K562 (cell line): Measurements from ENCODE around the gene CDKN1C. TPM values are rescaled to one million over a fixed set of nuclear protein-coding genes. Genes with fewer than 3 reads are reported as not detected.
A peak's percentile ranks its signal among the peaks of the same experiment; 100 is the strongest.

ENCODE experiments used
- ATF1 ChIP-seq, 2 experiments: fragments of 450-650 bp in 1 of 2; IDR thresholded peaks; 2 replicates each; pipeline ENCODE4 v1.6.1; 2016; ENCODE audit warnings: missing compliant biosample characterization in 1 of 2, missing genetic modification characterization in 1 of 2
- C11orf30 ChIP-seq: fragments of 450-650 bp; IDR thresholded peaks from 2 replicates; pipeline ENCODE4 v1.6.1; 2016; ENCODE audit warnings: low read depth, mild to moderate bottlenecking
- CAMTA2 ChIP-seq: fragments of 250-450 bp; sonication (Bioruptor Pico); conservative IDR thresholded peaks from 2 replicates; pipeline ENCODE4 v1.5.1; 2022
- CCAR2 ChIP-seq: fragments of 200-400 bp; formaldehyde crosslinking; IDR thresholded peaks from 2 replicates; pipeline ENCODE4 v1.6.1; 2017; ENCODE audit warnings: mild to moderate bottlenecking, low read depth, low read length
- GABPB1 ChIP-seq: sonication (generic); formaldehyde crosslinking; IDR thresholded peaks from 2 replicates; pipeline ENCODE4 v1.8.0; 2022; ENCODE audit warnings: mild to moderate bottlenecking, missing genetic modification reagents
- HLTF ChIP-seq: fragments of 450-650 bp; IDR thresholded peaks from 2 replicates; pipeline ENCODE4 v1.6.1; 2016
- KDM5B ChIP-seq: fragments of 200-600 bp; sonication (generic); IDR thresholded peaks from 2 replicates; pipeline ENCODE4 v1.6.1; 2012; ENCODE audit warnings: low read depth, mild to moderate bottlenecking, moderate library complexity, low read length, control low read depth, inconsistent platforms; ENCODE audit not compliant: insufficient replicate concordance
- NFE2 ChIP-seq: IDR thresholded peaks from 2 replicates; pipeline ENCODE4 v1.6.1; 2014; ENCODE audit warnings: antibody characterized with exemption, low read depth
- NR2C1 ChIP-seq, 2 experiments: fragments of 450-650 bp; IDR thresholded peaks; 2 replicates each; pipeline ENCODE4 v1.6.1; 2017; ENCODE audit warnings: mild to moderate bottlenecking in 2 of 2, antibody characterized with exemption in 1 of 2, inconsistent platforms in 1 of 2, missing compliant biosample characterization in 1 of 2, missing genetic modification characterization in 1 of 2
- NR3C1 ChIP-seq: sonication (generic); formaldehyde crosslinking; IDR thresholded peaks from 2 replicates; pipeline ENCODE4 v1.8.1; 2022; ENCODE audit warnings: missing genetic modification reagents
- PHF20 ChIP-seq: fragments of 450-650 bp; IDR thresholded peaks from 2 replicates; pipeline ENCODE4 v1.6.1; 2018; ENCODE audit not compliant: partially characterized antibody
- POLR2B ChIP-seq: fragments of 450-650 bp; IDR thresholded peaks from 2 replicates; pipeline ENCODE4 v1.6.1; 2018; ENCODE audit warnings: low read depth; ENCODE audit not compliant: partially characterized antibody
- POLR3A ChIP-seq: IDR thresholded peaks from 2 replicates; pipeline ENCODE4 v1.6.1; 2011; ENCODE audit warnings: borderline replicate concordance, mild to moderate bottlenecking, moderate library complexity; ENCODE audit not compliant: insufficient read length, insufficient read depth; ENCODE audit errors: extremely low read depth
- ZBTB7A ChIP-seq: IDR thresholded peaks from 2 replicates; pipeline ENCODE4 v1.6.1; 2011; ENCODE audit warnings: low read depth, mild to moderate bottlenecking, low read length, moderate library complexity, borderline replicate concordance; ENCODE audit not compliant: control insufficient read depth
- ZC3H11A ChIP-seq: IDR thresholded peaks from 2 replicates; pipeline ENCODE4 v1.6.1; 2012; ENCODE audit warnings: low read depth, low read length, improper control_type of control experiment
- ZFP91 ChIP-seq: sonication (generic); formaldehyde crosslinking; IDR thresholded peaks from 2 replicates; pipeline ENCODE4 v1.8.0; 2022; ENCODE audit warnings: mild to moderate bottlenecking, missing genetic modification reagents
- ZNF316 ChIP-seq: fragments of 450-650 bp; IDR thresholded peaks from 2 replicates; pipeline ENCODE4 v1.6.1; 2016
- ZNF41 ChIP-seq: fragments of 250-450 bp; sonication (Bioruptor Pico); conservative IDR thresholded peaks from 2 replicates; pipeline ENCODE4 v1.4.0; 2020; ENCODE audit warnings: mild to moderate bottlenecking
- ZNF644 ChIP-seq: fragments of 200-800 bp; sonication (Bioruptor generic); IDR thresholded peaks from 2 replicates; pipeline ENCODE4 v1.6.1; 2016; ENCODE audit warnings: low read depth, missing genetic modification characterization, missing compliant biosample characterization
- ZNF696 ChIP-seq: fragments of 250-450 bp; sonication (Bioruptor Pico); conservative IDR thresholded peaks from 2 replicates; pipeline ENCODE4 v1.4.0; 2020; ENCODE audit warnings: mild to moderate bottlenecking, moderate library complexity
- polyA plus RNA-seq, 8 experiments: library from polyadenylated mRNA; depleted of rRNA in 4 of 8; stranded (reverse) in 5 of 8; unstranded in 3 of 8; fragments of >200 nt; fragmentation: Nextera tagmentation in 2 of 8; fragmentation: Illumina TruSeq in 1 of 8; extraction: Ambion mirVana in 2 of 8; extraction: Trizol in 1 of 8; gene quantifications; 2 replicates each; pipeline versions ENCODE4 v1.2.1 to v1.2.3, GENCODE V29; 2011 to 2014; ENCODE audit warnings: inconsistent platforms in 1 of 8, missing spikeins in 1 of 8
- total RNA-seq, 7 experiments: library from RNA; depleted of rRNA in 6 of 7; stranded (reverse); fragments of >200 nt in 6 of 7; fragmentation: Illumina TruSeq in 2 of 7; extraction: Trizol in 2 of 7; gene quantifications; 2 replicates each; pipeline versions ENCODE4 v1.2.1 to v1.2.3, GENCODE V29; 2011 to 2021; ENCODE audit warnings: low replicate concordance in 1 of 7
- TF ChIP-seq, protein P1 (sequence below): fragments of 250-450 bp; sonication (Bioruptor Pico); IDR thresholded peaks from 2 replicates; pipeline ENCODE4 v1.5.0; 2021; ENCODE audit warnings: mild to moderate bottlenecking, moderate library complexity
- TF ChIP-seq, protein P2 (sequence below): fragments of 450-650 bp; conservative IDR thresholded peaks from 2 replicates; pipeline ENCODE4 v1.6.1; 2016; ENCODE audit warnings: missing genetic modification characterization, low read depth, mild to moderate bottlenecking, control low read depth, missing compliant biosample characterization

Gene CDKN1C
- total and polyA plus RNA-seq, 9 of the 15 experiments (the other 6 are each of a cell fraction or from before 2014, with no cell fraction given): 2.8 to 21.1 (median 9.3) TPM

- TF ChIP-seq, protein P1, sequence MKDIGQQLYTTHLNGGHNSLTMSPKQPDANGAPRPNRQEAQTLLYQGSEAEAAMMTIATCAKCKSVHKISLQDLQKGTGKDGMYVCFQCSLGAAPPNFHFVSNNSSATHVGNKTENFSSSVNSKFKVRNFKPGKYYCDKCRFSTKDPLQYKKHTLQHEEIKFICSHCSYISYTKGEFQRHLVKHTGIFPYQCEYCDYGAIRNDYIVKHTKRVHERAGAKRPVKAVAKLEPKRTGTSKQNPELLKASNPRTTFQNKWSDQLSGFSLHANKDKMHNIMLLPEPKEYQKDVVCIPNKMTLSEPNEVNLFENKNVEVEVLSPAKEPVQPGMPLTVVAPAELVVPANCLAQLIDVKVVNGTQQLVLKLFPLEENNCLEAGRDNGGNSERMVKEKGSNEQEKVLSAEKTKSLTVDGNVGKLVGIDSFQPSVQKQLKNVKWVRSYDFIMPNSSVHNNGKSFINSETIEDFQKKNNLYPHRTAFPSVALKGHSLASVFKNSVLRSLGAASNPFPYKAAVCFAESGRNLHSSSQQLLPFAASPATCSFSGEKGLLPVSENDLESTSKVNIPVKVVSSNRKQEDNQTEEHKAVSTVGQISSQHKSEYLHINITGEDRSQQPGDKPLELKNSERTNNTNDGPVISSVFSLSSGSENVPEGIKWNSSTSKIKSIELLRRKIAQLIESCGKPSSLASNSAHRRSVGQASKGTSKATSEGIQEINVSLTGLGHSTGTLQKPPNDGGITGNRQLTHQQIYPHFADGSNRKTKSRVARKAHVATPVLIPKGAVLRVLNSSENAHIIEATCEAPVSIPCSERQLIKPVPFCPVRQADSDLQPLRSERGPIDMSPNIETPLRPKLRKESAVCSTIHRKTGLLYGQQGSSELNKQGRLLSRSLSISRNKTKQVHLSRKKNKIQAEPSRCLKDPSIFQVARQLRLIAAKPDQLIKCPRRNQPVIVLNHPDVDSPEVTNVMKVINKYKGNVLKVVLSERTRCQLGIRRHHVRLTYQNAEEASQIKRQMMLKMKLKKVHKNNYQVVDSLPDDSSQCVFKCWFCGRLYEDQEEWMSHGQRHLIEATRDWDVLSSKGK (CRISPR knock-in tag): no peak
- TF ChIP-seq, protein P2, sequence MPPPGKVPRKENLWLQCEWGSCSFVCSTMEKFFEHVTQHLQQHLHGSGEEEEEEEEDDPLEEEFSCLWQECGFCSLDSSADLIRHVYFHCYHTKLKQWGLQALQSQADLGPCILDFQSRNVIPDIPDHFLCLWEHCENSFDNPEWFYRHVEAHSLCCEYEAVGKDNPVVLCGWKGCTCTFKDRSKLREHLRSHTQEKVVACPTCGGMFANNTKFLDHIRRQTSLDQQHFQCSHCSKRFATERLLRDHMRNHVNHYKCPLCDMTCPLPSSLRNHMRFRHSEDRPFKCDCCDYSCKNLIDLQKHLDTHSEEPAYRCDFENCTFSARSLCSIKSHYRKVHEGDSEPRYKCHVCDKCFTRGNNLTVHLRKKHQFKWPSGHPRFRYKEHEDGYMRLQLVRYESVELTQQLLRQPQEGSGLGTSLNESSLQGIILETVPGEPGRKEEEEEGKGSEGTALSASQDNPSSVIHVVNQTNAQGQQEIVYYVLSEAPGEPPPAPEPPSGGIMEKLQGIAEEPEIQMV (tag): no peak
- TF ChIP-seq CAMTA2 (CRISPR knock-in tag): no peak
- 0 out of 2 replicates have a peak, but pooled peaks have one; percentile 24 for TF ChIP-seq NR2C1 (IDR thresholded peaks at IDR 0.05)
- TF ChIP-seq NR2C1 (tag; IDR thresholded peaks at IDR 0.05): peak; percentile 59
- TF ChIP-seq KDM5B: no peak
- TF ChIP-seq ZC3H11A: no peak
- no peak for TF ChIP-seq ZNF644 (tag)
- TF ChIP-seq C11orf30: no peak
- no peak for TF ChIP-seq ZFP91 (CRISPR knock-in tag)
- no peak for TF ChIP-seq CCAR2
- no peak for TF ChIP-seq NFE2
- TF ChIP-seq ZNF41 (CRISPR knock-in tag): no peak
- no peak for TF ChIP-seq POLR3A
- TF ChIP-seq POLR2B: no peak
- no peak for TF ChIP-seq PHF20
- no peak for TF ChIP-seq ATF1 (CRISPR knock-in tag; IDR thresholded peaks at IDR 0.05)
- no peak for TF ChIP-seq ATF1 (tag; IDR thresholded peaks at IDR 0.05)
- no peak for TF ChIP-seq ZBTB7A
- peak; percentile 88 for TF ChIP-seq NR3C1 (CRISPR knock-in tag)
- no peak for TF ChIP-seq HLTF
- no peak for TF ChIP-seq ZNF696 (CRISPR knock-in tag)
- peak; percentile 60; the same call in 1 of the 2 replicates for TF ChIP-seq GABPB1 (CRISPR knock-in tag)
- no peak for TF ChIP-seq ZNF316
Observed at GRCh38 chr11:2898366-2899079, 12.9 kb upstream of the CDKN1C start (continued).
